ENCODE measurements around the gene TMEM263.

GRCh38 chr12:106981788-106982187 is 26.1 kb downstream of the TMEM263 start:
- TF ChIP-seq CTCF (IDR thresholded peaks at IDR 0.05), result no peak
- no peak for TF ChIP-seq EP300 (IDR thresholded peaks at IDR 0.05)
- no peak for TF ChIP-seq POLR2A (IDR thresholded peaks at IDR 0.05)

Data from ovary (tissue), 3 donors.